HG02571 (cell line): ENCODE data around the gene ADAMTS20.
"Not testable (repeated sequence)": the region's sequence is repeated elsewhere in the genome, so short reads cannot be mapped to it uniquely, and the experiment has no call there.

Source experiments
- ATAC-seq: cut with Tn5 transposase; IDR thresholded peaks from one replicate; pipeline ENCODE4 v1.9.1; 2021; ENCODE audit warnings: mild to moderate bottlenecking, moderate library complexity; ENCODE audit not compliant: unreplicated experiment

ADAMTS20 gene

GRCh38 chr12:43551971-43552559 lies at the start of gene ADAMTS20:
Gene ADAMTS20 (minus strand): TSS chr12:43552203. CDS start chr12:43551921, 282 bp downstream.
- ATAC-seq, result no peak

GRCh38 chr12:43599708-43600107 lies 47.7 kb upstream of the ADAMTS20 start:
- ATAC-seq, result no peak

- no peak for ATAC-seq
Measured at GRCh38 chr12:43599066-43599465, 47.1 kb upstream of the ADAMTS20 start.

GRCh38 chr12:43590307-43590706 lies 38.3 kb upstream of the ADAMTS20 start:
- ATAC-seq, result no peak

GRCh38 chr12:43586646-43587245 lies 34.7 kb upstream of the ADAMTS20 start:
- ATAC-seq, result no peak

- ATAC-seq, result no peak
Measured at GRCh38 chr12:43585676-43586075, 33.7 kb upstream of the ADAMTS20 start.

GRCh38 chr12:43580601-43581000 lies 28.6 kb upstream of the ADAMTS20 start:
- no peak for ATAC-seq

GRCh38 chr12:43579206-43579605 lies 27.2 kb upstream of the ADAMTS20 start:
- no peak for ATAC-seq

GRCh38 chr12:43578782-43579181 lies 26.8 kb upstream of the ADAMTS20 start:
- ATAC-seq, result no peak

GRCh38 chr12:43577381-43577780 lies 25.4 kb upstream of the ADAMTS20 start:
- no peak for ATAC-seq

GRCh38 chr12:43576162-43576561 lies 24.2 kb upstream of the ADAMTS20 start:
- no peak for ATAC-seq

- no peak for ATAC-seq
Measured at GRCh38 chr12:43571885-43572284, 19.9 kb upstream of the ADAMTS20 start.

GRCh38 chr12:43556057-43556456 lies 4.1 kb upstream of the ADAMTS20 start:
- no peak for ATAC-seq

GRCh38 chr12:43551279-43551970 lies 578 bp downstream of the ADAMTS20 start:
- no peak for ATAC-seq

GRCh38 chr12:43550831-43551271 lies 1.2 kb downstream of the ADAMTS20 start:
- no peak for ATAC-seq

GRCh38 chr12:43544703-43545102 lies 7.3 kb downstream of the ADAMTS20 start:
- no peak for ATAC-seq

GRCh38 chr12:43540470-43540869 lies 11.5 kb downstream of the ADAMTS20 start:
- ATAC-seq, result no peak

- ATAC-seq, result not testable (repeated sequence)
Measured at GRCh38 chr12:43537675-43538074, 14.3 kb downstream of the ADAMTS20 start.

GRCh38 chr12:43516045-43516444 lies 36.0 kb downstream of the ADAMTS20 start:
- no peak for ATAC-seq

- ATAC-seq, result no peak
Measured at GRCh38 chr12:43501703-43502102, 50.3 kb downstream of the ADAMTS20 start.

- no peak for ATAC-seq
Measured at GRCh38 chr12:43493261-43493797, 58.7 kb downstream of the ADAMTS20 start.
